Brain pericyte (primary cell): ENCODE data around the gene IST1.

Experiments used
- DNase-seq: peaks from one replicate; pipeline ENCODE4 v3.0.0-alpha.2; 2012; ENCODE audit warnings: low read depth, low spot score

IST1 gene

GRCh38 chr16:71963125-71963875 lies 68.0 kb downstream of the IST1 start:
- DNase-seq, result no peak

- DNase-seq, result no peak
Observed at GRCh38 chr16:71965223-71965622, 69.9 kb downstream of the IST1 start.

- DNase-seq, result no peak
Observed at GRCh38 chr16:71966932-71967331, 71.6 kb downstream of the IST1 start.

- no peak for DNase-seq
Observed at GRCh38 chr16:71969353-71969752, 74.0 kb downstream of the IST1 start.

GRCh38 chr16:71971571-71971970 lies 76.2 kb downstream of the IST1 start:
- no peak for DNase-seq

GRCh38 chr16:71972356-71972755 lies 77.0 kb downstream of the IST1 start:
- no peak for DNase-seq

- no peak for DNase-seq
Observed at GRCh38 chr16:71973001-71973400, 77.7 kb downstream of the IST1 start.

GRCh38 chr16:71974068-71974818 lies 78.9 kb downstream of the IST1 start:
- no peak for DNase-seq
